HG03095 (cell line): ENCODE results near the gene VARS2.

ENCODE experiments used
- ATAC-seq: cut with Tn5 transposase; IDR thresholded peaks from one replicate; pipeline ENCODE4 v1.9.1; 2021; ENCODE audit warnings: moderate library complexity; ENCODE audit not compliant: unreplicated experiment

Gene VARS2

GRCh38 chr6:30884521-30885480 is 29.2 kb upstream of the VARS2 start:
- ATAC-seq: no peak

- ATAC-seq: no peak
Measured at GRCh38 chr6:30885481-30885998, 28.5 kb upstream of the VARS2 start.

- no peak for ATAC-seq
Measured at GRCh38 chr6:30885999-30886896, 27.8 kb upstream of the VARS2 start.

DNA sequence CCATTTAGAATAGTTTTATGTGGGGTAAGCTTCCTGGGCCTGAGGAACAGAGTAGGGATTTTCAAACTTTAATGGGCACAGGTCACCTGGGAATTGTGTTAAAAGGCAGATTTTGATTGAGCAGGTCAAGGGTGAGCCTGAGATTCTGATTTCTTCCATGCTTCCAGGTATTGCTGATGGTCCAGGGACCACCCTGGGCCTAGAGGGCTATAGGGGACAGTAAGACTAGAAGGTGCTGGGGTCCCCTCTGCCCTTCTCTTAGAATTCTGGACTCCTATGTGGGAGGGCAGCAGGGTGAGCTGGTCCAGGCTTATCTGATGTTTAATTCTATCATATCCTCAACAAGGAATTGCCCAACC is 27.2 kb upstream of the VARS2 start:
- ATAC-seq: no peak

DNA sequence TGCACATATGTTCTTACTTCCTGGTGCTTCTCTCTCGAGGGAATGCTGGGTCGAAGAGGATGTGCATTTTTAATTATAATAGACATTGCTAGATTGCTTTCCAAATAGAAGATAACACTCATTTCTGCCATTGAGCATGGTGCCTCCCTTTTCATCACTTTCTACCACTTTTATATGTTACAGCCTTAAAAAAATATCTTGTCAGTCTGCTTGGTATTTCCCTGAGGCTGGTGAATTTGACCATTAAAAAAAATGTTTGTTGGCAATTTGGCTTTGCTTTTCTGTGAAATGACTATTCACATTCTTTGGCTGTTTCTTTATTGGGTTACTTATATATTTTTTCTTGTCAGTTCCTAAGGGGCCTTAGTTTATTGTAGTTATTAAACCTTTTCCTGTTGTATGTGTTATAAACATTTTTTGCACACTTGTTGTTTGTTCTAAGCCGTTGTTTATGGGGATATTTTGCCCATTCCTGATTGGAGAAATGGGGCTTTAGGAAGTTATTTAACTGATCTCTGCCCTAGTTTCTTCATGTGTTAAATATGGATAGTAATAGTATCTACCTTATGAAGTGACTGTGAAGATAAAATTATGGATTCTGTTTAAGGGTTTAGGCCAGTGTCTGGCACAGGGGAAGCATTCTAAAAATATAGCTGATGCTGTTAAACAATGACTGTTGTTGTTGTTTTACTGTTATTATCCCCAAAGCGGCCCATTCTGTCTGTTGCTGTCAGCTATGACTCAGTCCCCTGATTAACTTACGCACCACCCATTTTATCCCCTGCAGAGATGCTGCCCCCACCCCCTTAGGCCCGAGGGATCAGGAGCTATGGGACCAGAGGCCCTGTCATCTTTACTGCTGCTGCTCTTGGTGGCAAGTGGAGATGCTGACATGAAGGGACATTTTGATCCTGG is 25.9 kb upstream of the VARS2 start:
- ATAC-seq: no peak

GRCh38 chr6:30888816-30889495 is 25.1 kb upstream of the VARS2 start:
- no peak for ATAC-seq

DNA sequence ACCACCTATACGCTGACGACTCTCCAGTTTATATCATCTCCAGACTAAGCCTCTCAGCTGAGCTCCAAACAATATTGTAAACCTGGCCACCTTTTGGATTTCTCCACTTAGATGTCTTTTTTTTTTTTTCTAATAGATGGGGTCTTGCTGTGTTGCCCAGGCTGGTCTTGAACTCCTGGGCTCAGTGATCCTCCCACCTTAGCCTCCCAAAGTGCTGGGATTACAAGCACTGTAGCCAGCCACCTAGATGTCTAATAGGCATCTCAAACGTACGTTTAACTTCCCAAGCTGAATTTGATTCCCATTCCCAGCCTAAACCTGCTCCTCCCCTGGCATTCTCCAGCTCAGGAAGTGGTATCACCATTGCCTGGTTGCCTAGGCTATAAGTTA is 24.5 kb upstream of the VARS2 start:
- no peak for ATAC-seq

- ATAC-seq: no peak
Measured at GRCh38 chr6:30889921-30890645, 24.0 kb upstream of the VARS2 start.

GRCh38 chr6:30890646-30891449 is 23.2 kb upstream of the VARS2 start:
- no peak for ATAC-seq

GRCh38 chr6:30891450-30891723 is 22.7 kb upstream of the VARS2 start:
- no peak for ATAC-seq

GRCh38 chr6:30891816-30892538 is 22.1 kb upstream of the VARS2 start:
- no peak for ATAC-seq

DNA sequence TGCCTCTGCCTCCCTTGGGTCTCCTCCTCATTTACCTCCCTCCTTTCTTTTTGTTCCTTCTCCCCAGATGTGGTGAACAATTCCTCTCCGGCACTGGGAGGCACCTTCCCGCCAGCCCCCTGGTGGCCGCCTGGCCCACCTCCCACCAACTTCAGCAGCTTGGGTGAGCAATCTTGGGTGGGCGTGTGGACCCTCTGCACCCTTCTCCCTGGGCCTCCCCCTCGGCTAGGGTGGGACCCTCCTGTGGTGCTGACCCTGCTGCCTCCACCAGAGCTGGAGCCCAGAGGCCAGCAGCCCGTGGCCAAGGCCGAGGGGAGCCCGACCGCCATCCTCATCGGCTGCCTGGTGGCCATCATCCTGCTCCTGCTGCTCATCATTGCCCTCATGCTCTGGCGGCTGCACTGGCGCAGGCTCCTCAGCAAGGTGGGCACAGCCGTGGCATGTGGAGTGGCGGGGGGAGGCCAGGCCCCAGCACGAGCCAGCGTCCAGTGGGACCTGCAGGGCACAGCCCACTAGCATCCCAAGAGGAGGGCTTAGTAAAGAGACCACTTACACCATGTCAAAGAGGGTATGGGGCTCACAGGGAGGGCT is 20.9 kb upstream of the VARS2 start:
- no peak for ATAC-seq

DNA sequence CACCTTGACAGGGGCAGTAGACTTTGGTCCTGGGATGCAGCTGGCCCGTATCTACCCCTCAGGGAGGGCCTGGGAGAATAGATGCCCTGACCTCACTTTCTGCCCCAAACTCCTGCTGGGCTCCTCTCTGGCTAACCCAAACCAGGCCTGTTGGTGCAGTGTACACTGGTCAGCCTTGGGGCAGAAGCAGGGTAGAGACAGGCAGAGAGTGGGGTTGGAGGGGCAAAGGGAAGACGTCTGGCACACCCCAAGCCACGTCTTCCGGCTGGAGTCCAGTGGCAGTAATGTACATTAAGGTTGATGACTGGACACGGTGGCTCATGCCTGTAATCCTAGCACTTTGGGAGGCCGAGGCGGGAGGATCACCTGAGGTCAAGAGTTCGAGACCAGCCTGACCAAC is 20.4 kb upstream of the VARS2 start:
- ATAC-seq: no peak

GRCh38 chr6:30894381-30894780 is 19.7 kb upstream of the VARS2 start:
- ATAC-seq: no peak

- no peak for ATAC-seq
Measured at GRCh38 chr6:30894935-30895334, 19.1 kb upstream of the VARS2 start.

GRCh38 chr6:30895343-30895742 is 18.7 kb upstream of the VARS2 start:
- no peak for ATAC-seq

DNA sequence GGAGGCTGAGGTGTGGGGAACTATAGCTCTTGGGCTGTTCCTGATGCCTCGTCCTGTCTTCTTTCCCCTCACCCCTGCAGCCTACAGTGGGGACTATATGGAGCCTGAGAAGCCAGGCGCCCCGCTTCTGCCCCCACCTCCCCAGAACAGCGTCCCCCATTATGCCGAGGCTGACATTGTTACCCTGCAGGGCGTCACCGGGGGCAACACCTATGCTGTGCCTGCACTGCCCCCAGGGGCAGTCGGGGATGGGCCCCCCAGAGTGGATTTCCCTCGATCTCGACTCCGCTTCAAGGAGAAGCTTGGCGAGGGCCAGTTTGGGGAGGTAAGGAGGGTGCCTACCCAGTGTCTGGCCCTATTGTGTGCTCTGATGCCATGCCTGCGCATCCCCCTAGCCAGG is 17.5 kb upstream of the VARS2 start:
- ATAC-seq: no peak

DNA sequence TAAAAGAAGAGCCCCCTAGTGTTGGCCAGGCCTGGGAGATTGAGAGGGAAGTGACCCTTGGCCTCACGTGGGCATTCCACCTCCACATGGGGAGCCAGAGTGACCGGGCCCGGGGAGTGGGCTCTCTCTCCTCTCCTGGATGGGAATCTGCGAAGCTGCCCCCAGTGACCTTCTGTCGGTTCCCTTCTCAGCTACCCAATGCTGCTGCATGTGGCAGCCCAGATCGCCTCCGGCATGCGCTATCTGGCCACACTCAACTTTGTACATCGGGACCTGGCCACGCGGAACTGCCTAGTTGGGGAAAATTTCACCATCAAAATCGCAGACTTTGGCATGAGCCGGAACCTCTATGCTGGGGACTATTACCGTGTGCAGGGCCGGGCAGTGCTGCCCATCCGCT is 16.2 kb upstream of the VARS2 start:
- no peak for ATAC-seq
